GM19351 (cell line): Measurements from ENCODE around the gene HAGH.
"Not testable (repeated sequence)": the region's sequence is repeated elsewhere in the genome, so short reads cannot be mapped to it uniquely, and the experiment has no call there.

ENCODE experiments used
- ATAC-seq: cut with Tn5 transposase; IDR thresholded peaks from one replicate; pipeline ENCODE4 v1.9.1; 2021; ENCODE audit warnings: mild to moderate bottlenecking, moderate library complexity; ENCODE audit not compliant: unreplicated experiment

The HAGH gene

GRCh38 chr16:1815461-1815860 lies 11.2 kb downstream of the HAGH start:
- no peak for ATAC-seq

- no peak for ATAC-seq
These were observed 13.9 kb downstream of the HAGH start for GRCh38 chr16:1812732-1813163.

GRCh38 chr16:1810536-1810935 lies 16.1 kb downstream of the HAGH start:
- no peak for ATAC-seq

- no peak for ATAC-seq
These were observed 16.5 kb downstream of the HAGH start for GRCh38 chr16:1810106-1810505.

- no peak for ATAC-seq
These were observed 17.3 kb downstream of the HAGH start for GRCh38 chr16:1809281-1809801.

GRCh38 chr16:1808691-1809090 lies 17.9 kb downstream of the HAGH start:
- no peak for ATAC-seq

GRCh38 chr16:1807626-1808025 lies 19.0 kb downstream of the HAGH start:
- ATAC-seq, result no peak

GRCh38 chr16:1800701-1801100 lies 25.9 kb downstream of the HAGH start:
- ATAC-seq, result no peak

GRCh38 chr16:1799263-1799662 lies 27.4 kb downstream of the HAGH start:
- not testable (repeated sequence) for ATAC-seq

- ATAC-seq, result no peak
These were observed 31.5 kb downstream of the HAGH start for GRCh38 chr16:1794908-1795666.

- no peak for ATAC-seq
These were observed 32.3 kb downstream of the HAGH start for GRCh38 chr16:1794221-1794871.

GRCh38 chr16:1793578-1794220 lies 32.9 kb downstream of the HAGH start, which contains the start of gene IGFALS:
TSS of gene IGFALS (minus strand) at chr16:1793705. CDS start at chr16:1793652, 53 bp downstream.
- no peak for ATAC-seq

GRCh38 chr16:1792836-1793577 lies 33.6 kb downstream of the HAGH start:
- no peak for ATAC-seq

GRCh38 chr16:1791943-1792812 lies 34.4 kb downstream of the HAGH start:
- ATAC-seq, result no peak

GRCh38 chr16:1791256-1791942 lies 35.2 kb downstream of the HAGH start:
- no peak for ATAC-seq

GRCh38 chr16:1790611-1791255 lies 35.9 kb downstream of the HAGH start:
- ATAC-seq, result no peak

- no peak for ATAC-seq
These were observed 36.4 kb downstream of the HAGH start for GRCh38 chr16:1790261-1790610.

- no peak for ATAC-seq
These were observed 37.0 kb downstream of the HAGH start for GRCh38 chr16:1789643-1790045.

GRCh38 chr16:1788708-1789100 lies 37.9 kb downstream of the HAGH start:
- ATAC-seq, result no peak
